Measurements from ENCODE around the gene CDH4. TPM values are rescaled to one million over a fixed set of nuclear protein-coding genes. Genes with fewer than 3 reads are reported as not detected.
A peak's percentile ranks its signal among the peaks of the same experiment; 100 is the strongest.

Gene CDH4
- total RNA-seq, 1 experiment from 2014 or later: 3.9 TPM

- DNase-seq: no peak
- Histone ChIP-seq H3K4me3 (ENCODE audit: insufficient read depth, low read depth, low read length) (no peak overlapping the region), H3K36me3 (replicated peaks; ENCODE audit: control insufficient read depth, insufficient read depth, low read length) (no peaks in the 10 kb centered on the region), H3K27me3 (ENCODE audit: control insufficient read depth, insufficient read depth, low read length) (no peaks in the 10 kb centered on the region)
Observed at GRCh38 chr20:61733216-61733615, 481.2 kb downstream of the CDH4 start.

GRCh38 chr20:61733891-61734732 is 482.1 kb downstream of the CDH4 start:
- H3K36me3 ChIP-seq (replicated peaks; ENCODE audit: control insufficient read depth, insufficient read depth, low read length): no peaks in the 10 kb centered on the region
- no peak for DNase-seq
- no peaks in the 10 kb centered on the region for H3K27me3 ChIP-seq (ENCODE audit: control insufficient read depth, insufficient read depth, low read length)
- no peak overlapping the region for H3K4me3 ChIP-seq (ENCODE audit: insufficient read depth, low read depth, low read length)

GRCh38 chr20:61734733-61735502 is 482.9 kb downstream of the CDH4 start:
- Histone ChIP-seq H3K27me3 (ENCODE audit: control insufficient read depth, insufficient read depth, low read length) (no peaks in the 10 kb centered on the region), H3K36me3 (replicated peaks; ENCODE audit: control insufficient read depth, insufficient read depth, low read length) (no peaks in the 10 kb centered on the region), H3K4me3 (ENCODE audit: insufficient read depth, low read depth, low read length) (no peak overlapping the region)
- DNase-seq: no peak

- H3K4me3 ChIP-seq (ENCODE audit: insufficient read depth, low read depth, low read length): no peak overlapping the region
- H3K36me3 ChIP-seq (replicated peaks; ENCODE audit: control insufficient read depth, insufficient read depth, low read length): no peaks in the 10 kb centered on the region
- DNase-seq: no peak
- H3K27me3 ChIP-seq (ENCODE audit: control insufficient read depth, insufficient read depth, low read length): no peaks in the 10 kb centered on the region
Observed at GRCh38 chr20:61735503-61735785, 483.4 kb downstream of the CDH4 start.

GRCh38 chr20:61736001-61736635 is 484.1 kb downstream of the CDH4 start:
- H3K27me3 ChIP-seq (ENCODE audit: control insufficient read depth, insufficient read depth, low read length): no peaks in the 10 kb centered on the region
- no peak for DNase-seq
- H3K36me3 ChIP-seq (replicated peaks; ENCODE audit: control insufficient read depth, insufficient read depth, low read length): no peaks in the 10 kb centered on the region
- H3K4me3 ChIP-seq (ENCODE audit: insufficient read depth, low read depth, low read length): no peak overlapping the region

GRCh38 chr20:61736751-61737310 is 484.8 kb downstream of the CDH4 start:
- no peak for DNase-seq
- Histone ChIP-seq H3K27me3 (ENCODE audit: control insufficient read depth, insufficient read depth, low read length) (no peaks in the 10 kb centered on the region), H3K36me3 (replicated peaks; ENCODE audit: control insufficient read depth, insufficient read depth, low read length) (no peaks in the 10 kb centered on the region), H3K4me3 (ENCODE audit: insufficient read depth, low read depth, low read length) (no peak overlapping the region)

- H3K4me3 ChIP-seq (ENCODE audit: insufficient read depth, low read depth, low read length): no peak overlapping the region
- DNase-seq: no peak
- no peaks in the 10 kb centered on the region for H3K27me3 ChIP-seq (ENCODE audit: control insufficient read depth, insufficient read depth, low read length)
- no peaks in the 10 kb centered on the region for H3K36me3 ChIP-seq (replicated peaks; ENCODE audit: control insufficient read depth, insufficient read depth, low read length)
Observed at GRCh38 chr20:61737346-61737745, 485.3 kb downstream of the CDH4 start.

GRCh38 chr20:61737812-61738443 is 485.9 kb downstream of the CDH4 start:
- no peak overlapping the region for H3K4me3 ChIP-seq (ENCODE audit: insufficient read depth, low read depth, low read length)
- H3K36me3 ChIP-seq (replicated peaks; ENCODE audit: control insufficient read depth, insufficient read depth, low read length): no peaks in the 10 kb centered on the region
- peak; percentile 60 for DNase-seq
- H3K27me3 ChIP-seq (ENCODE audit: control insufficient read depth, insufficient read depth, low read length): no peaks in the 10 kb centered on the region

- Histone ChIP-seq H3K4me3 (ENCODE audit: insufficient read depth, low read depth, low read length) (no peak overlapping the region), H3K36me3 (replicated peaks; ENCODE audit: control insufficient read depth, insufficient read depth, low read length) (no peaks in the 10 kb centered on the region), H3K27me3 (ENCODE audit: control insufficient read depth, insufficient read depth, low read length) (no peaks in the 10 kb centered on the region)
- DNase-seq: no peak
Observed at GRCh38 chr20:61738601-61739069, 486.6 kb downstream of the CDH4 start.

GRCh38 chr20:61739086-61739831 is 487.2 kb downstream of the CDH4 start:
- Histone ChIP-seq H3K27me3 (ENCODE audit: control insufficient read depth, insufficient read depth, low read length) (no peaks in the 10 kb centered on the region), H3K36me3 (replicated peaks; ENCODE audit: control insufficient read depth, insufficient read depth, low read length) (no peaks in the 10 kb centered on the region), H3K4me3 (ENCODE audit: insufficient read depth, low read depth, low read length) (no peak overlapping the region)
- peak; percentile 59 for DNase-seq

GRCh38 chr20:61739832-61740118 is 487.7 kb downstream of the CDH4 start:
- H3K36me3 ChIP-seq (replicated peaks; ENCODE audit: control insufficient read depth, insufficient read depth, low read length): no peaks in the 10 kb centered on the region
- no peak for DNase-seq
- no peak overlapping the region for H3K4me3 ChIP-seq (ENCODE audit: insufficient read depth, low read depth, low read length)
- no peaks in the 10 kb centered on the region for H3K27me3 ChIP-seq (ENCODE audit: control insufficient read depth, insufficient read depth, low read length)

- DNase-seq: no peak
- no peak overlapping the region for H3K4me3 ChIP-seq (ENCODE audit: insufficient read depth, low read depth, low read length)
- no peaks in the 10 kb centered on the region for H3K27me3 ChIP-seq (ENCODE audit: control insufficient read depth, insufficient read depth, low read length)
- no peaks in the 10 kb centered on the region for H3K36me3 ChIP-seq (replicated peaks; ENCODE audit: control insufficient read depth, insufficient read depth, low read length)
Observed at GRCh38 chr20:61742097-61742825, 490.2 kb downstream of the CDH4 start.

- H3K4me3 ChIP-seq (ENCODE audit: insufficient read depth, low read depth, low read length): no peak overlapping the region
- no peaks in the 10 kb centered on the region for H3K27me3 ChIP-seq (ENCODE audit: control insufficient read depth, insufficient read depth, low read length)
- no peaks in the 10 kb centered on the region for H3K36me3 ChIP-seq (replicated peaks; ENCODE audit: control insufficient read depth, insufficient read depth, low read length)
- DNase-seq: no peak
Observed at GRCh38 chr20:61743606-61744005, 491.5 kb downstream of the CDH4 start.
